BJ (cell line): ENCODE results near the gene PDZRN3. TPM values are rescaled to one million over a fixed set of nuclear protein-coding genes. Genes with fewer than 3 reads are reported as not detected.

ENCODE experiments used
- CTCF ChIA-PET: fragments of 350-600 bp; formaldehyde crosslinking; extraction: SDS; loops from one replicate; lab custom pipeline; 2021; ENCODE audit warnings: antibody characterized with exemption, inconsistent platforms; lab: Yijun Ruan, JAX
- POLR2A ChIA-PET: fragments of 300-600 bp; sonication (Branson Sonifier 250); formaldehyde crosslinking; extraction: SDS; loops from one replicate; lab custom pipeline; 2021; ENCODE audit warnings: antibody characterized with exemption; lab: Charles Lee
- DNase-seq: peaks from one replicate; pipeline ENCODE4 v3.0.0-alpha.2; 2011; ENCODE audit warnings: low read depth
- H3K27me3 ChIP-seq: 2 replicates; pipeline ENCODE4 v1.6.0; 2011; ENCODE audit warnings: low read length; ENCODE audit not compliant: control insufficient read depth, insufficient read depth
- H3K36me3 ChIP-seq: 2 replicates; pipeline ENCODE4 v1.5.1; 2011; ENCODE audit warnings: low read length; ENCODE audit not compliant: control insufficient read depth, insufficient read depth
- H3K4me3 ChIP-seq: 2 replicates; pipeline ENCODE4 v1.5.1; 2011; ENCODE audit warnings: low read depth, mild to moderate bottlenecking, control low read depth, low read length
- CTCF ChIP-seq: IDR thresholded peaks from 2 replicates; pipeline ENCODE4 v1.5.1; 2011; ENCODE audit warnings: low read depth, mild to moderate bottlenecking, control low read depth, inconsistent platforms, low read length, moderate library complexity; ENCODE audit not compliant: insufficient read depth
- polyA plus RNA-seq: library from polyadenylated mRNA; depleted of rRNA; stranded (reverse); fragments of >200 nt; gene quantifications from 2 replicates; pipeline ENCODE4 v1.2.3, GENCODE V29; 2011

PDZRN3 gene
- polyA plus RNA-seq, 1 experiment, result 4.9 TPM

- POLR2A ChIA-PET, result no interaction called here
- Histone ChIP-seq H3K36me3 (no peaks in the 10 kb centered on the region), H3K27me3 (no peaks in the 10 kb centered on the region), H3K4me3 (no peak overlapping the region)
- no peak for DNase-seq
- no peak for TF ChIP-seq CTCF
- CTCF ChIA-PET, result interaction anchor here (0.9 kb wide), 1 partner anchor 18 kb away, joined by 3 read pairs; no protein-coding TSS in a partner anchor
Measured at GRCh38 chr3:73667889-73668288, 43.1 kb upstream of the PDZRN3 start.

GRCh38 chr3:73665286-73665685 lies 40.5 kb upstream of the PDZRN3 start:
- ChIA-PET POLR2A (no interaction called here), CTCF (interaction anchor here (0.9 kb wide), 1 partner anchor 13 kb away, joined by 3 read pairs; no protein-coding TSS in a partner anchor)
- H3K4me3 ChIP-seq, result no peak overlapping the region
- no peak for TF ChIP-seq CTCF
- no peak for DNase-seq
- no peaks in the 10 kb centered on the region for H3K36me3 ChIP-seq
- H3K27me3 ChIP-seq, result no peaks in the 10 kb centered on the region

GRCh38 chr3:73664389-73664788 lies 39.6 kb upstream of the PDZRN3 start:
- Histone ChIP-seq H3K27me3 (no peaks in the 10 kb centered on the region), H3K36me3 (no peaks in the 10 kb centered on the region), H3K4me3 (no peak overlapping the region)
- TF ChIP-seq CTCF, result no peak
- DNase-seq, result no peak
- CTCF ChIA-PET, result interaction anchor here (0.9 kb wide), 1 partner anchor 12 kb away, joined by 3 read pairs; no protein-coding TSS in a partner anchor
- POLR2A ChIA-PET, result interaction anchor here (0.6 kb wide), 1 partner anchor 102 kb away, joined by 3 read pairs; no protein-coding TSS in a partner anchor

GRCh38 chr3:73663495-73663894 lies 38.8 kb upstream of the PDZRN3 start:
- Histone ChIP-seq H3K27me3 (no peaks in the 10 kb centered on the region), H3K4me3 (no peak overlapping the region), H3K36me3 (no peaks in the 10 kb centered on the region)
- CTCF ChIA-PET, result interaction anchor here (1.3 kb wide), 1 partner anchor 185 kb away, joined by 3 read pairs; no protein-coding TSS in a partner anchor
- TF ChIP-seq CTCF, result no peak
- no peak for DNase-seq
- POLR2A ChIA-PET, result no interaction called here

- POLR2A ChIA-PET, result no interaction called here
- Histone ChIP-seq H3K4me3 (no peak overlapping the region), H3K36me3 (no peaks in the 10 kb centered on the region), H3K27me3 (no peaks in the 10 kb centered on the region)
- no peak for TF ChIP-seq CTCF
- CTCF ChIA-PET, result interaction anchor here (0.5 kb wide), 1 partner anchor 242 kb away, joined by 3 read pairs; no protein-coding TSS in a partner anchor
- DNase-seq, result peak; percentile 41
Measured at GRCh38 chr3:73661265-73661664, 36.5 kb upstream of the PDZRN3 start.
